ENCODE data around the gene IPCEF1. TPM values are rescaled to one million over a fixed set of nuclear protein-coding genes. Genes with fewer than 3 reads are reported as not detected.

Gene IPCEF1
- total RNA-seq, 1 donor: 0.36 TPM

DNA sequence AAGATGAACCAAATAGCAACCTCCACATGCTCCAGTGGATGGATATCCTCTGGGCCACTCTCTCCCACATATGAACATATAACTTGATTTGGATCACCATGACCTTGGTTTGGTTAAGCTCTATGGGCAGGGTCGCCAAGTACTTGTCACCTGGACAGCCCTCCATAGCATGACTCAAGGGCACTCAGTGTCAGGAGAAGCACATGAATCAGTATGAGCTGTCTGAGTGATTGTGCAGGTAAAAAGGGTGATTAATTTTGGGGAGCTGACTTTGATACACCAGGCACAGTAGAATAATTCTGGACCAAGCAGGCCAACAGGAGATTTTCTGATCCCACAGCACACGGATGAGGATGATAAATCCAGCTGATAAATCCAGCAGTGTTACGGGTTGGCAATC is 243.2 kb downstream of the IPCEF1 start:
- H3K27me3 ChIP-seq (ENCODE audit: insufficient read depth, low read length): no peaks in the 10 kb centered on the region
- no peak for DNase-seq (ENCODE audit: insufficient read length, low spot score, missing footprints)
- H3K4me3 ChIP-seq (ENCODE audit: insufficient read depth, low read length): no peak overlapping the region
- TF ChIP-seq, protein P1, sequence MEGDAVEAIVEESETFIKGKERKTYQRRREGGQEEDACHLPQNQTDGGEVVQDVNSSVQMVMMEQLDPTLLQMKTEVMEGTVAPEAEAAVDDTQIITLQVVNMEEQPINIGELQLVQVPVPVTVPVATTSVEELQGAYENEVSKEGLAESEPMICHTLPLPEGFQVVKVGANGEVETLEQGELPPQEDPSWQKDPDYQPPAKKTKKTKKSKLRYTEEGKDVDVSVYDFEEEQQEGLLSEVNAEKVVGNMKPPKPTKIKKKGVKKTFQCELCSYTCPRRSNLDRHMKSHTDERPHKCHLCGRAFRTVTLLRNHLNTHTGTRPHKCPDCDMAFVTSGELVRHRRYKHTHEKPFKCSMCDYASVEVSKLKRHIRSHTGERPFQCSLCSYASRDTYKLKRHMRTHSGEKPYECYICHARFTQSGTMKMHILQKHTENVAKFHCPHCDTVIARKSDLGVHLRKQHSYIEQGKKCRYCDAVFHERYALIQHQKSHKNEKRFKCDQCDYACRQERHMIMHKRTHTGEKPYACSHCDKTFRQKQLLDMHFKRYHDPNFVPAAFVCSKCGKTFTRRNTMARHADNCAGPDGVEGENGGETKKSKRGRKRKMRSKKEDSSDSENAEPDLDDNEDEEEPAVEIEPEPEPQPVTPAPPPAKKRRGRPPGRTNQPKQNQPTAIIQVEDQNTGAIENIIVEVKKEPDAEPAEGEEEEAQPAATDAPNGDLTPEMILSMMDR (IDR thresholded peaks at IDR 0.05; ENCODE audit: extremely low read depth, low read depth, low read length): no peak
- no peaks in the 10 kb centered on the region for H4K20me1 ChIP-seq (ENCODE audit: insufficient read depth, low read length)
- H2AFZ ChIP-seq (ENCODE audit: low read length): no peak overlapping the region
- no peak overlapping the region for H3K4me2 ChIP-seq (ENCODE audit: insufficient read depth, low read length)
- no peak overlapping the region for H3K27ac ChIP-seq (ENCODE audit: low read depth, low read length)
- H3K9me3 ChIP-seq (ENCODE audit: low read depth, low read length): no peaks in the 10 kb centered on the region
- H3K36me3 ChIP-seq (ENCODE audit: insufficient read depth, low read length): no peaks in the 10 kb centered on the region
- no peaks in the 10 kb centered on the region for H3K4me1 ChIP-seq (ENCODE audit: insufficient read depth, low read length)
- no peaks in the 10 kb centered on the region for H3K79me2 ChIP-seq (ENCODE audit: insufficient read depth, low read length)

DNA sequence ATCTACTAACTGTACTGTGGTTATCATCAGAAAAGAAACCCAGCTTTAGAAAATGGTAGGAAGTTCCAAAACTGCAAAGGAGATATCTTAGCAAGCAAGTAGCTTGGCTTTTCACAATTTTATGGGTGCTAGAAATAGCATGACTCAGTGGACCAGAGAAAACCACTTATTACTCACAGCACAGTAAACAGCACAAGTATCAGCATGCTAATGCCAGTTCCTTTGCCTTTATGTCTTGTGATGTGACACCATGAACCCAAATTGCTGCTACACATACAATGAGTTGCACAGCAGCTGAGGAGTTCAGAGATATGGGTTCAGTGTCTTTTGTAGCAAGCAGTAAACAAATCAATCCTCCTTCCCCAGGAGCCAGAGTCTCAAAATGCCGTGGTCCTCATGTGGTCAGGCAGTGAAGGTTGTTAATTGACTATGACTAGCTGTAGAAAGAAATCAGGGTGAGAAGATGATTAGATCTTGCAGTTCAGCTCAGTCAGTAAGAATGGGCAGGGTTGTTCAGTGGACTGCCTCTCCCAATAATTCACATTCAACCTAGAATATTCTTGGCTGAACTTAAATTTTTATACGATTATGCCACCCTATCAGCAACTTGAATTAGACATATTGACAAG is 244.3 kb downstream of the IPCEF1 start:
- DNase-seq (ENCODE audit: insufficient read length, low spot score, missing footprints): no peak
- H3K79me2 ChIP-seq (ENCODE audit: insufficient read depth, low read length): no peaks in the 10 kb centered on the region
- TF ChIP-seq, protein P1 (IDR thresholded peaks at IDR 0.05; ENCODE audit: extremely low read depth, low read depth, low read length): no peak

DNA sequence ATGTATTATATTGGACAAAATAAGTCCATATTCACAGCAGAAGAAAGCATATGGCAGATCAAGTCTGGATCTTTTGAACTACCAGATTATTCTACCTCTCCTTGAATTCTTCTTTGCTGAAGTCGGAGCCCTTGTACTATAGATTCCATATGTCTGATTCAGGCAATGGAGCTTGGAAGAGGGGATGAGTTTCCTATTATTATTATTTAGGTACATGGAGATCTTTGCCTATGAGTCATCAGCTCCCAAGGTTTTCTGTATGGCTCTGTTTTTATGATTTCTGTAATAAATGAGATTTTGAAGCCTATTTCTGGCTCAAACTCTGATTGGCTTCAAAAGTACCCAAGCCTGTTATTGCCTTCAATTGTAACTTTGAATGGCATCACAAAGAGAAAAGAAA is 245.6 kb downstream of the IPCEF1 start:
- Histone ChIP-seq H3K4me1 (ENCODE audit: insufficient read depth, low read length) (no peaks in the 10 kb centered on the region), H3K79me2 (ENCODE audit: insufficient read depth, low read length) (no peaks in the 10 kb centered on the region), H2AFZ (ENCODE audit: low read length) (no peak overlapping the region), H3K27ac (ENCODE audit: low read depth, low read length) (no peak overlapping the region), H3K4me3 (ENCODE audit: insufficient read depth, low read length) (no peak overlapping the region), H3K27me3 (ENCODE audit: insufficient read depth, low read length) (no peaks in the 10 kb centered on the region), H4K20me1 (ENCODE audit: insufficient read depth, low read length) (no peaks in the 10 kb centered on the region), H3K9me3 (ENCODE audit: low read depth, low read length) (no peaks in the 10 kb centered on the region), H3K4me2 (ENCODE audit: insufficient read depth, low read length) (no peak overlapping the region), H3K36me3 (ENCODE audit: insufficient read depth, low read length) (no peaks in the 10 kb centered on the region)
- TF ChIP-seq, protein P1 (IDR thresholded peaks at IDR 0.05; ENCODE audit: extremely low read depth, low read depth, low read length): no peak
- DNase-seq (ENCODE audit: insufficient read length, low spot score, missing footprints): no peak

More for the DNA sequence above, 244.3 kb downstream of the IPCEF1 start:
- H4K20me1 ChIP-seq (ENCODE audit: insufficient read depth, low read length): no peaks in the 10 kb centered on the region
- no peak overlapping the region for H3K27ac ChIP-seq (ENCODE audit: low read depth, low read length)
- no peaks in the 10 kb centered on the region for H3K36me3 ChIP-seq (ENCODE audit: insufficient read depth, low read length)
- H3K27me3 ChIP-seq (ENCODE audit: insufficient read depth, low read length): no peaks in the 10 kb centered on the region
- H3K4me3 ChIP-seq (ENCODE audit: insufficient read depth, low read length): no peak overlapping the region
- no peak overlapping the region for H3K4me2 ChIP-seq (ENCODE audit: insufficient read depth, low read length)
- H3K9me3 ChIP-seq (ENCODE audit: low read depth, low read length): no peaks in the 10 kb centered on the region
- no peak overlapping the region for H2AFZ ChIP-seq (ENCODE audit: low read length)
- H3K4me1 ChIP-seq (ENCODE audit: insufficient read depth, low read length): no peaks in the 10 kb centered on the region

DNA sequence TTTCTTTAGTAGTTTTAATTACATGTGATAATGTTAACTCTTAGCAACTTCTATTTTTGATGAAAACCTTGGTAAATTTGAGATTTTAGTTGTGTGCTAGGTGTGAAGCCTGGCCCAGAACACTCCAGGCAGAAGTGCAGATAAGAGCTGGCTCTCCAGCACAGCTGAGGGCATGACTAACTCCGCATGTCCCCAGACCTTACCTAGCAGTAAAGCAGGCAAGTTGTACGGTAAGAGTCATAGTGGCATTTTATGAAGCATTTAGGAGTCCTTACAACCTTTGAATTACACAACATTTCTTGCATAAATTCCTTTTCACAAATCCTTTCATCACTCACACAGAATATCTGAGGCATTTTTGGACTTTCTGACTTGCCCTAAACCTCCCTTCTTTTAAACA is 250.4 kb downstream of the IPCEF1 start:
- H4K20me1 ChIP-seq (ENCODE audit: insufficient read depth, low read length): no peaks in the 10 kb centered on the region
- H2AFZ ChIP-seq (ENCODE audit: low read length): no peak overlapping the region
- TF ChIP-seq, protein P1 (IDR thresholded peaks at IDR 0.05; ENCODE audit: extremely low read depth, low read depth, low read length): no peak
- no peak for DNase-seq (ENCODE audit: insufficient read length, low spot score, missing footprints)
- H3K27me3 ChIP-seq (ENCODE audit: insufficient read depth, low read length): no peaks in the 10 kb centered on the region
- H3K4me2 ChIP-seq (ENCODE audit: insufficient read depth, low read length): no peak overlapping the region
- H3K4me1 ChIP-seq (ENCODE audit: insufficient read depth, low read length): no peaks in the 10 kb centered on the region
- H3K9me3 ChIP-seq (ENCODE audit: low read depth, low read length): no peaks in the 10 kb centered on the region
- H3K27ac ChIP-seq (ENCODE audit: low read depth, low read length): no peak overlapping the region
- H3K79me2 ChIP-seq (ENCODE audit: insufficient read depth, low read length): no peaks in the 10 kb centered on the region
- no peak overlapping the region for H3K4me3 ChIP-seq (ENCODE audit: insufficient read depth, low read length)
- no peaks in the 10 kb centered on the region for H3K36me3 ChIP-seq (ENCODE audit: insufficient read depth, low read length)

Other genes starting within 250 kb of the IPCEF1 start
- gene CNKSR3, start 153.9 kb upstream of the IPCEF1 start, total RNA-seq: 4.7 and 5.4 TPM in 2 replicates

All from osteoblast (primary cell).